Neuron (in vitro differentiated cells): ENCODE measurements around the gene RAB12.
A peak's percentile ranks its signal among the peaks of the same experiment; 100 is the strongest.

Experiments used
- H2AFZ ChIP-seq: one replicate; pipeline ENCODE4 v1.6.1; 2013; ENCODE audit warnings: low read depth, mild to moderate bottlenecking, inconsistent platforms, low read length, moderate library complexity
- H3K27me3 ChIP-seq: one replicate; pipeline ENCODE4 v1.6.1; 2013; ENCODE audit warnings: low read length; ENCODE audit not compliant: insufficient read depth
- H3K36me3 ChIP-seq: one replicate; pipeline ENCODE4 v1.6.1; 2013; ENCODE audit warnings: low read length; ENCODE audit not compliant: insufficient read depth
- H3K4me1 ChIP-seq: one replicate; pipeline ENCODE4 v1.6.1; 2013; ENCODE audit warnings: low read length; ENCODE audit not compliant: insufficient read depth
- H3K4me3 ChIP-seq: 2 replicates; pipeline ENCODE4 v1.5.1; 2013; ENCODE audit warnings: mild to moderate bottlenecking, low read length, moderate library complexity
- H3K9me3 ChIP-seq: one replicate; pipeline ENCODE4 v1.6.1; 2013; ENCODE audit warnings: low read length

Gene RAB12

DNA sequence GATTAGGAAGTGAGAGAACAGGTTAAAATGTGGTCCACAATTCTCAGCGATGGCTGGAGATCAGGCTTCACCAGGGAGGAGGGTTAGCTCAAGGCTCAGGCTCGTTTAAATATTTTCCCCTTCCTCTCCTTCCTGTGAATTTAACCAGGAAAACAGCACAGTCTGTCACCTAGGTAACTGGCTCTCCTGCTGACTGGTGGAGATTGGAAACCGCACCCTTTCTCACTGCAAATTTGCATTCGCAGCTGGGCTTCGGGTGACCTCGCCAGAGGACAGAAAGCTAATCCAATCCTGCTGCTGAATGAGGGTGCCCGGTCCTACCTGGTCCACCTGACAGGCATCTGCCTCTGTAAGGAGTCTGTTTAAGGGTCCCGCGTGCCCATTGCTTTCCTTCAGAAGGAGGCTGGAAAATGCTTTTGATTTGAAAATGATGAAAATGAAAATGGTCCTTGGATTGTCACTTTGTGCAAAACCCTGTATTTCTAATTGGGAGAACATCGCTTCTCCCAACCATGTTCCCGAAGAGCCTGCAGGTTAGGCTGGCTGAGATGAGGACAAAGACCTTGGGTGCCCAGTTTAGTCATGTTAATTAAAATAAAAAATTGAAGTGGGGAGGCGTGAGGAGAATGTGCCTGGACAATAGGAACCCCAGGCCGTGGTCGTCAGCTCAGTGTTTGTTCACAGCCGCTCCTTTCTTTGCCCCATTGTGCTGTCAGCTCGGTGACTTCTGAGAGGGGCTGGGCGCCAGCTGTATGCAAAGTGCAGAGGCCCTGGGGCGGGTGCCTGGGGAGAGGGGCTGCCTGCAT is 52.7 kb downstream of the RAB12 start:
- no peaks in the 10 kb centered on the region for H3K9me3 ChIP-seq
- H3K4me1 ChIP-seq: peaks cover 40% of the 10 kb centered on the region
- no peaks in the 10 kb centered on the region for H3K27me3 ChIP-seq
- peak overlapping the region; percentile 20 for H3K4me3 ChIP-seq
- H2AFZ ChIP-seq: no peak overlapping the region
- H3K36me3 ChIP-seq: no peaks in the 10 kb centered on the region

DNA sequence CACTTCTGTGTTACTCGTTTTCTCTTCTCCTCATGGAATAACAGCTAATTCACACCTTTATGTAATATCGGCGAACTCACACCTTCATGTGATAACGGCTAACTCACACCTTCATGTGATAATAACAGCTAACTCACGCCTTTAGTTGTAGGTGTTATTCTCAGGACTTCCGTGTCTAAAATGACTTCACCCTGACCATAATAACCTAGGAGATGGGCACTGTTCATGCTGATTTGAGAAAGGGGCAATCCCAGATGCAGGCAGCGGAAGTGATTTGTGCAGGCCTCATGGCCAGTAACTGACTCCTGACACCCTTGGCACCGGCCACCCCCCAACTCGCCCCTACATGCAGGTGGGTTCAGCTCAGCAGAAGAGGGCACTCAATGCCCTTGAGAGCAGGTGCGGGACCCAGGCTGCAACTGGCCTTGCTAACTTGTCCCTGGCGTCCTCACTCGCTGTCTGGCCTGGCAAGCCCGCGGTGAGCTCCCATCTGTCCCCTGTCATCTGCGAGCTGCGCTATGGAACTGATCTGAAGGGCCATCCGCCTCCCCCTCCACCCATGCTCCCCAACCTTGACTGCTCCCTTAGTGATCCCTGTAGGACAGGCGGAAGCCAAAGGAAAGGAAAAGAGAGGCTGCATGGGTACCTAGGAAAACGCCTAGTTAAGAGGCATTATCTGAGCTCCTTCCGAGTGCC is 53.5 kb downstream of the RAB12 start:
- H3K4me1 ChIP-seq: peaks cover 32% of the 10 kb centered on the region
- H3K4me3 ChIP-seq: peak overlapping the region; percentile 20
- no peak overlapping the region for H2AFZ ChIP-seq
- H3K36me3 ChIP-seq: no peaks in the 10 kb centered on the region
- H3K27me3 ChIP-seq: no peaks in the 10 kb centered on the region
- H3K9me3 ChIP-seq: no peaks in the 10 kb centered on the region

DNA sequence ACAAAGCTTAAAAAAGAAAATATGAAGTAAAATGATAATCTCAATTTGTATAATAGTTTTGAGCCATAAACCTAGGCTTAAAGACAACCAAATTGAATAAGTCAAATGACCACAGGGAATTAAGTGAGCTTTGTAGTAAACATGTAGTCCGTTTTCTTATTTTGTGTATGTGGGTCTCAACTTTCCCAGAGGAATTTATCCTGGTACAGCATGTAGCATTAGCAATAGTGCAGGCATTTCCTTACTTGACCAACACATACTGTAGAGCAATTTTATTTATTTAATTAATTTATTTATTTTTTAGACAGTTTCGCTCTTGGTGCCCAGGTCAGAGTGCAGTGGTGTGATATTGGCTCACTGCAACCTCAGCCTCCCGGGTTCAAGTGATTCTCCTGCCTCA is 58.6 kb downstream of the RAB12 start:
- Histone ChIP-seq H3K27me3 (no peaks in the 10 kb centered on the region), H3K9me3 (no peaks in the 10 kb centered on the region), H3K4me1 (peaks cover 7% of the 10 kb centered on the region), H3K4me3 (no peak overlapping the region), H2AFZ (no peak overlapping the region), H3K36me3 (no peaks in the 10 kb centered on the region)

DNA sequence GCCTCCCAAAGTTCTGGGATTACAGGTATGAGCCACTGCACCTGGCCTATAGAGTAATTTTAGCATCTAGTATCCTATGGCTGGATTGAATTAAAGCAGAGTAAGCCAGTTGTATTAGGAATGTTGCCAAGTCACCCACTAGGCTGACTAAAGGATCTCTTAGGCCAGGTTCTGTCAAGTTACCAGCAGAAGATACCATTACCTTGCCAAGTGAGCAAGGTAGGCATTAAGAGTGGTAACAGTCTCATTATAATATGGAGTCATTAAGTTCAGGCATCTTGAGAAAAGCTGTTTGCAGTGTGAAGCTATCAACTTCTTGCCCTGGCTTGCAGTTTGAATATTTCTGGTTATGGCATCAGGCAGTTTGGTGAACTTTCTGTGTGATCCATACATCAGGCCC is 59.1 kb downstream of the RAB12 start:
- no peaks in the 10 kb centered on the region for H3K36me3 ChIP-seq
- H3K27me3 ChIP-seq: no peaks in the 10 kb centered on the region
- H3K9me3 ChIP-seq: no peaks in the 10 kb centered on the region
- no peak overlapping the region for H3K4me3 ChIP-seq
- H3K4me1 ChIP-seq: peaks cover 2% of the 10 kb centered on the region
- H2AFZ ChIP-seq: no peak overlapping the region

DNA sequence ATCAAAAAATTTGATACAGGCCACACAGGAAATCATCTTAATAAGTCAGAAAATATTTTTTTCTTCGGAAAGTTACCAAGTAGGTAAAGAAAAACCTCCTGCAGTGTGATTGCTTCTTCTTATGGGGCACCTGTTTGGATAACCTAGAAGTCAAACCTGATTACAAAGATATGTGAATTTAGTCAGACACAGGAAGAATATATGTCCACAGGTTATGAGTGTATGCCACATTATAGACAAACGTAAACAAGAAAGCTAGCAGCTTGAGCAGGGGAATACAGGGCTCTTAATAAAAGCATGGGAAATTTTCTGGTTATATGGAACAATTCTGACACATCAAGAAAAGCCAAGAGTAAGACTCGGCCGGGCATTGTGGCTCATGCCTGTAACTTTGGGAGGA is 60.3 kb downstream of the RAB12 start:
- H3K4me1 ChIP-seq: no peaks in the 10 kb centered on the region
- H2AFZ ChIP-seq: no peak overlapping the region
- H3K9me3 ChIP-seq: no peaks in the 10 kb centered on the region
- H3K36me3 ChIP-seq: no peaks in the 10 kb centered on the region
- no peak overlapping the region for H3K4me3 ChIP-seq
- no peaks in the 10 kb centered on the region for H3K27me3 ChIP-seq

DNA sequence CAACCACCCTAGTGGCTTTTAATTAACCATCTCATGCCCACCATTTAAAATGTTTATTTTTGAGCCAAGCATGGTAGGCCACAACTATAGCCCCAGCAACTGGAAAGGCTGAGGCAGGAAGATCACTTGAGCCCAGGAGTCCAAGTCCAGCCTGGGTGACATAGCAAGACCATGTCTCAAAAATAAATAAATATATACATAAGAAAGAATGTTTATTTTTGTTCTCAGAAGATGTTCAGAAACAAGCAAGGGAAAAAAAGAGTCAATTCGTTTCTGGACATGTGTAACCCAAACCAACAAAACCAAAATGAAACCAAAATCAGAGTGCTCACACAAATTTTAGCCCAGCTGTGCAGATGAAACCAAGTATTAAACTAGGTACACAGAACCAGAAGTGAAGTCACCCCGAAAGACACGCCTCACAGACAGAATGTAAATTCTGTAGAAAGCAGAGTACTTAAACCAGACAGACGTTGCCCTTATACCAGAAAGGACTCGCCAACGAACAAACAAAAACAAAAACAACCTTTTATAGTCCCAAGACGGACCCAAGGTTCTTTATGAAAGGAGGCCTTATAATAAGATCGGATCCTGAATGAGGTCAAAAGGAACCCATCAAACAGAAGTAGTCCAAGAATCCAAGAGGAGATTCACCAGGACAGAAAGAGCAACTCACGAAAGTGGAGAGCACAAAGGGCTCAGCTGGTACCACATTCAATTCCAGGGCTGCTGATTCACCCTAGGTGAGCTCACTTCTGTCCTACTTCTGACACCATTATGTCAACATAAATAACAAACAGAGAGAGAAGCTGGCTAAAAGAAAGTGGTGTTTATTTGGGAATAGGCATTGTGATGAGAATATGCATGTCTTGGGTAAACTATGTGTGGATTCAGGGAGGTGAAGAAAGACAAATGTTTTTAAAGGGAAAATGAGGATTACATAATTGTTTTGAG is 64.3 kb downstream of the RAB12 start:
- no peaks in the 10 kb centered on the region for H3K9me3 ChIP-seq
- no peaks in the 10 kb centered on the region for H3K4me1 ChIP-seq
- no peak overlapping the region for H2AFZ ChIP-seq
- H3K27me3 ChIP-seq: no peaks in the 10 kb centered on the region
- H3K4me3 ChIP-seq: no peak overlapping the region
- H3K36me3 ChIP-seq: no peaks in the 10 kb centered on the region

DNA sequence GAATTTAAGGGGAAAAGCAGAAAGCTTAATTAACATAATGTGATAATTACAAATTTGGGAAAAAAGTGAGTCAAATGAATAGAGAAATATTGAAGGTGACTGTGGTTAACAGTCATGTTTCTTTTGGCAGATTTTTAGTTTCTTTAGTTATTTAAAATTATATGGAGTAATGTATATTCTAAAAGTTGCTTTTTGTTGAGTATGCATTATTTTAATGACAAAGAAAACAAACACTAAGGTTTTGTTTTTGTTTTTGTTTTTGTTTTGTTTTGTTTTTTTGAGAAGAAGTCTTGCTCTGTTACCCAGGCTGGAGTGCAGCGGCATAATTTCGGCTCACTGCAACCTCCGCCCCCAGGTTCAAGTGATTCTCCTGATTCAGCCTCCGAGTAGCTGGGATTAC is 65.8 kb downstream of the RAB12 start:
- no peaks in the 10 kb centered on the region for H3K4me1 ChIP-seq
- H3K27me3 ChIP-seq: no peaks in the 10 kb centered on the region
- no peak overlapping the region for H2AFZ ChIP-seq
- no peaks in the 10 kb centered on the region for H3K36me3 ChIP-seq
- no peak overlapping the region for H3K4me3 ChIP-seq
- no peaks in the 10 kb centered on the region for H3K9me3 ChIP-seq

DNA sequence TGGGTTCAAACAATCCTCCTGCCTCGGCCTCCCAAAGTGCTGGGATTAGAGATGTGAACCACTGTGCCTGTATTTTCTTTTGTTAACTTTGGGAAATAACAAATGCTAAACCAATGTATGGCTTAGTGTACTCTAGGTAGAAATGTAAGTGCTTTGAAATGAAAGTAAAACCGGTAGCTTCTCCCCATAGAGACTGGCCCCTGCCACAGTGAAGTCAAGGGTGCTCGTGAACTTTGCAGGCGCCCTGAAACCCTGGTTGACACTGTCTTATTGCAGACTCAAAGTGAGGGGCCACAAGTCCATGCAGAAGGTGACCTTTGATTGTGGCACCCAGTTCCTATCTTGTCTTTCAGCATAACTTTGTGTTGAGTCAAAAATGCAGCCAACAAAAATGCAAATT is 72.0 kb downstream of the RAB12 start:
- Histone ChIP-seq H3K4me3 (no peak overlapping the region), H3K9me3 (no peaks in the 10 kb centered on the region), H3K4me1 (peaks cover 11% of the 10 kb centered on the region), H3K36me3 (no peaks in the 10 kb centered on the region), H2AFZ (no peak overlapping the region), H3K27me3 (no peaks in the 10 kb centered on the region)

DNA sequence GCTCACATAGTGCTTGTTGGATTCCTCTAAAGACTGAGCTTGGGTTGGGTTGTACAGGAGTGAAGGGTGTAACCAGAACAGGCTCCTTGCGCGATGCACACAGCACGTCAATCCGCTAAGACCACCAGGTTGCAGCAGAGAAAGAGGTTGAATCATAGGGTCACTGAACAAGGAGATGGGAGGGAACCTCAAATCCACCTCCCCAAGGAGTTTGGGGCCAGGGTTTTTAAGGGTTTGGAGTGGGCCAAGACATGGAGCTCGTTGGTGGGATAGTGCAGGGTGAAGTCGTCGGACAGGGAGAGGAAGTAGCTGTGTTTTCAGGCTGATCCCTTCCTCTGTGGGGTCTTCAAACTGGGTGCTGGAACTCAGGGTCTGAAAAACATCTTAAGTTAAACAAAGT is 75.3 kb downstream of the RAB12 start:
- no peak overlapping the region for H2AFZ ChIP-seq
- H3K36me3 ChIP-seq: no peaks in the 10 kb centered on the region
- H3K9me3 ChIP-seq: no peaks in the 10 kb centered on the region
- H3K4me3 ChIP-seq: no peak overlapping the region
- peaks cover 32% of the 10 kb centered on the region for H3K4me1 ChIP-seq
- H3K27me3 ChIP-seq: no peaks in the 10 kb centered on the region

DNA sequence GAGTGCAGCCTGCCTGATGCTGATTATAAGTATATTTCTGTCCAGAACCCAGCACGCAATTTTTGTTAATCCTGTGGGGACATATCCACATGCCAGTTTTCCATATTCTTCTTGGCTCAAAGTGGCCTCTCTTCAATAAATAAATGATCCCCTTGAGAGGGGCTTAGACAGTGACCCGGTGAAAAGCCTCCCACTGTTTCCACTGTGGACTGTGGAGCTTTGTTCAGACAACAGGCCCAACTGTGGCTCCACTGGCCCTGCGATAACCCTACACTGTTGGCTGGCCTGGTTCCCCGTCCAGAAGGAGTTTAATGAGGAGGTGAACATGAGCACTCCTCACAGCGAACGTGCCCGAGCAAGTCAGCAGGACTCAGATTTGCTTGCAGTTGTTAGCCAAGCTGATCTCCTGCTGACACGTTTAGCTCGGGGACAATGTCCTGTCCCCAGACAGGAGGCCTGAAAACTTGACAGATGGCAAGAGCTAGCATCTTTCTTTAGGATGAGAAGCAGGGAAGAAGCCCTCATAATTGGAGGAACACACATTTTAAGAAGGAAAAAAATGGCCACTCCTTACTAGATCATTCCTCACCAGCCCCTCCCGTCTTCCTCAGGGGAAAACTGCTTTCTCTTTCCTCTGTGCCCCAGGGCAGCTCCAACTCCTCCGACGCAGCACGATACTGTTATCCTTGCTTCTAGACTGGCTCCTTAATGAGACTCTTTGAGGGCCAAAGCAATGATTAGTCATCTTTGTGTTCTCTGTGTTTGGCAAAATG is 76.1 kb downstream of the RAB12 start:
- Histone ChIP-seq H3K27me3 (no peaks in the 10 kb centered on the region), H3K36me3 (no peaks in the 10 kb centered on the region), H3K4me3 (no peak overlapping the region), H3K4me1 (peaks cover 37% of the 10 kb centered on the region), H3K9me3 (no peaks in the 10 kb centered on the region), H2AFZ (peak overlapping the region; percentile 49)

DNA sequence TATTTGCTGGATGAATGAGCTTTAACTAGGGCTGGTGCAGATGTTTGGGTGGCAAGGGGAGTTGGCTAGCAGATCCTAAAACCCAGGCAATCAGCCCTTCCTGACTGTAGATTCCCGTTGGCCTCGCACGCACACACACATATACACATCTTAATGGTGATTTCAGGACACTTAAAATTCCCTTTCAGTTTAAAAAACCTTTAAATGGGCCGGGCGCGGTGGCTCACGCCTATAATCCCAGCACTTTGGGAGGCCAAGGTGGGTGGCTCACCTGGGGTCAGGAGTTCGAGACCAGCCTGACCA is 76.6 kb downstream of the RAB12 start:
- Histone ChIP-seq H3K4me1 (peaks cover 37% of the 10 kb centered on the region), H3K36me3 (no peaks in the 10 kb centered on the region), H3K27me3 (no peaks in the 10 kb centered on the region), H3K4me3 (no peak overlapping the region), H2AFZ (no peak overlapping the region), H3K9me3 (no peaks in the 10 kb centered on the region)

DNA sequence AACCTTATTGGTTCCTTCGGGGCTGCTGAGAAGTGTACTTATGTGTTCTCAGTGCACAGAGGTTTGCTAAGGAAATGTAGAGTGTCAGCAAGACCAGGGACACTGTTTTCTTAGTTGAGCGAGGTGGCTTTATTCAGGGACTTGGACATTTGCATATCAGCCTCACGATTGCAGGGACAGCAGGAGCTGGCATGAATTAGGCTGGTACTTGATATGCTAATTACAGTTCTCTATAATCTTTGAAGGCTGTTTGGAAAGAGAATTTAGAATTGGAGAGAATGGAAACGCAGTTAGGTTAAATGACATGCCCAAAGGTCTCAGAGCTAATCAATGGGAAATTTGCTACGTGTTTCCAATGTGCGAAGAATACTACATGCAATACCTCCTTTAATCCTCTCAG is 77.4 kb downstream of the RAB12 start:
- Histone ChIP-seq H2AFZ (no peak overlapping the region), H3K4me1 (peaks cover 37% of the 10 kb centered on the region), H3K4me3 (no peak overlapping the region), H3K36me3 (no peaks in the 10 kb centered on the region), H3K9me3 (no peaks in the 10 kb centered on the region), H3K27me3 (no peaks in the 10 kb centered on the region)
